Epithelial cell of esophagus (primary cell): ENCODE results near the gene LYPLA2.

Experiments used
- DNase-seq: peaks from one replicate; pipeline ENCODE4 v3.0.0; 2010; ENCODE audit warnings: low read depth
- H3K4me3 ChIP-seq: 2 replicates; pipeline ENCODE4 v1.5.1; 2011; ENCODE audit warnings: mild to moderate bottlenecking, low read length, control low read depth
- TF ChIP-seq, protein P1 (sequence below): IDR thresholded peaks from 2 replicates; pipeline ENCODE4 v1.5.1; 2011; ENCODE audit warnings: low read depth, mild to moderate bottlenecking, low read length, control low read depth, inconsistent platforms; ENCODE audit not compliant: insufficient read depth; ENCODE audit errors: missing control alignments

Gene LYPLA2

GRCh38 chr1:23751050-23751814, 39.7 kb upstream of the LYPLA2 start:
- DNase-seq: peak; percentile 62
- H3K4me3 ChIP-seq: no peak overlapping the region
- TF ChIP-seq, protein P1, sequence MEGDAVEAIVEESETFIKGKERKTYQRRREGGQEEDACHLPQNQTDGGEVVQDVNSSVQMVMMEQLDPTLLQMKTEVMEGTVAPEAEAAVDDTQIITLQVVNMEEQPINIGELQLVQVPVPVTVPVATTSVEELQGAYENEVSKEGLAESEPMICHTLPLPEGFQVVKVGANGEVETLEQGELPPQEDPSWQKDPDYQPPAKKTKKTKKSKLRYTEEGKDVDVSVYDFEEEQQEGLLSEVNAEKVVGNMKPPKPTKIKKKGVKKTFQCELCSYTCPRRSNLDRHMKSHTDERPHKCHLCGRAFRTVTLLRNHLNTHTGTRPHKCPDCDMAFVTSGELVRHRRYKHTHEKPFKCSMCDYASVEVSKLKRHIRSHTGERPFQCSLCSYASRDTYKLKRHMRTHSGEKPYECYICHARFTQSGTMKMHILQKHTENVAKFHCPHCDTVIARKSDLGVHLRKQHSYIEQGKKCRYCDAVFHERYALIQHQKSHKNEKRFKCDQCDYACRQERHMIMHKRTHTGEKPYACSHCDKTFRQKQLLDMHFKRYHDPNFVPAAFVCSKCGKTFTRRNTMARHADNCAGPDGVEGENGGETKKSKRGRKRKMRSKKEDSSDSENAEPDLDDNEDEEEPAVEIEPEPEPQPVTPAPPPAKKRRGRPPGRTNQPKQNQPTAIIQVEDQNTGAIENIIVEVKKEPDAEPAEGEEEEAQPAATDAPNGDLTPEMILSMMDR: peak; percentile 79

DNA sequence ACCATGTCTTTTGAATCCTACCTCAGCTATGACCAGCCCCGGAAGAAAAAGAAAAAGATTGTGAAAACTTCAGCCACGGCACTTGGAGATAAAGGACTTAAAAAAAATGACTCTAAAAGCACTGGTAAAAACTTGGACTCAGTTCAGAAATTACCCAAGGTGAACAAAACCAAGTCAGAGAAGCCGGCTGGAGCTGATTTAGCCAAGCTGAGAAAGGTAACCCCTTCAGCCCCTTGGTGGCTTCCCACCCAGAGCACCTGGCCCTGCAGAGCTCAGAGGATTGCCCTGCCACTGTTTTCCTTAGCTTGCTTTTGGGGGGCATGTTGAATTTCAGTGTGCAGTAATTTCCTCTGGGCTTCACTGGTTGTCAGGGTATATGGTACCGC, 39.1 kb upstream of the LYPLA2 start:
- no peak for DNase-seq
- TF ChIP-seq, protein P1: no peak
- no peak overlapping the region for H3K4me3 ChIP-seq

GRCh38 chr1:23752909-23753308, 38.0 kb upstream of the LYPLA2 start:
- TF ChIP-seq, protein P1: no peak
- no peak for DNase-seq

GRCh38 chr1:23756676-23757075, 34.3 kb upstream of the LYPLA2 start:
- TF ChIP-seq, protein P1: no peak
- H3K4me3 ChIP-seq: no peak overlapping the region
- no peak for DNase-seq

More at GRCh38 chr1:23752909-23753308, 38.0 kb upstream of the LYPLA2 start:
- H3K4me3 ChIP-seq: no peak overlapping the region

GRCh38 chr1:23757812-23758211, 33.1 kb upstream of the LYPLA2 start:
- TF ChIP-seq, protein P1: no peak
- no peak for DNase-seq
- no peak overlapping the region for H3K4me3 ChIP-seq

GRCh38 chr1:23759277-23759676, 31.7 kb upstream of the LYPLA2 start:
- H3K4me3 ChIP-seq: no peak overlapping the region
- TF ChIP-seq, protein P1: no peak
- DNase-seq: no peak
